ENCODE data around the gene ABLIM1. TPM values are rescaled to one million over a fixed set of nuclear protein-coding genes. Genes with fewer than 3 reads are reported as not detected.

ABLIM1 gene
- total and polyA plus RNA-seq, 2 of the 13 experiments (the other 11 are each of a cell fraction or from before 2014, with no cell fraction given): 59.4 to 92.7 TPM

- no peak for TF ChIP-seq CHD4 (IDR thresholded peaks at IDR 0.05; ENCODE audit: borderline replicate concordance, low read length)
- TF ChIP-seq ZNF496 (CRISPR knock-in tag; IDR thresholded peaks at IDR 0.05; ENCODE audit: insufficient replicate concordance): no peak
- no peak; the same call in 1 of the 2 replicates for TF ChIP-seq ATF7-NPFF (CRISPR knock-in tag; IDR thresholded peaks at IDR 0.05; ENCODE audit: low read depth)
- no peak for TF ChIP-seq MLLT10 (CRISPR knock-in tag; IDR thresholded peaks at IDR 0.05)
- TF ChIP-seq, protein P1, sequence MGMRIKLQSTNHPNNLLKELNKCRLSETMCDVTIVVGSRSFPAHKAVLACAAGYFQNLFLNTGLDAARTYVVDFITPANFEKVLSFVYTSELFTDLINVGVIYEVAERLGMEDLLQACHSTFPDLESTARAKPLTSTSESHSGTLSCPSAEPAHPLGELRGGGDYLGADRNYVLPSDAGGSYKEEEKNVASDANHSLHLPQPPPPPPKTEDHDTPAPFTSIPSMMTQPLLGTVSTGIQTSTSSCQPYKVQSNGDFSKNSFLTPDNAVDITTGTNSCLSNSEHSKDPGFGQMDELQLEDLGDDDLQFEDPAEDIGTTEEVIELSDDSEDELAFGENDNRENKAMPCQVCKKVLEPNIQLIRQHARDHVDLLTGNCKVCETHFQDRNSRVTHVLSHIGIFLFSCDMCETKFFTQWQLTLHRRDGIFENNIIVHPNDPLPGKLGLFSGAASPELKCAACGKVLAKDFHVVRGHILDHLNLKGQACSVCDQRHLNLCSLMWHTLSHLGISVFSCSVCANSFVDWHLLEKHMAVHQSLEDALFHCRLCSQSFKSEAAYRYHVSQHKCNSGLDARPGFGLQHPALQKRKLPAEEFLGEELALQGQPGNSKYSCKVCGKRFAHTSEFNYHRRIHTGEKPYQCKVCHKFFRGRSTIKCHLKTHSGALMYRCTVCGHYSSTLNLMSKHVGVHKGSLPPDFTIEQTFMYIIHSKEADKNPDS (CRISPR knock-in tag; IDR thresholded peaks at IDR 0.05): 0 out of 2 replicates have a peak, but pooled peaks have one; percentile 78
- peak; percentile 84; the same call in 1 of the 2 replicates for TF ChIP-seq ZNF292 (CRISPR knock-in tag; IDR thresholded peaks at IDR 0.05; ENCODE audit: borderline replicate concordance, low read depth)
- no peak for TF ChIP-seq GPN1 (CRISPR knock-in tag; IDR thresholded peaks at IDR 0.05; ENCODE audit: borderline replicate concordance)
- peak; percentile 94 for TF ChIP-seq NFKB2 (CRISPR knock-in tag; IDR thresholded peaks at IDR 0.05; ENCODE audit: borderline replicate concordance)
- peak; percentile 80 for TF ChIP-seq ZNF547 (CRISPR knock-in tag; IDR thresholded peaks at IDR 0.05)
- peak; percentile 45 to 51; a peak in 2 of 4 replicates for TF ChIP-seq NR2F1 (CRISPR knock-in tag; IDR thresholded peaks at IDR 0.05)
- 0 out of 2 replicates have a peak, but pooled peaks have one; percentile 66 for TF ChIP-seq JUN (CRISPR knock-in tag; IDR thresholded peaks at IDR 0.05)
- peak; percentile 59 for TF ChIP-seq ZMYM2 (CRISPR knock-in tag; IDR thresholded peaks at IDR 0.05)
- TF ChIP-seq ZNF24 (IDR thresholded peaks at IDR 0.05): no peak
- TF ChIP-seq ZNF296 (CRISPR knock-in tag; conservative IDR thresholded peaks at IDR 0.05): no peak
- no peak for TF ChIP-seq SCMH1 (CRISPR knock-in tag; IDR thresholded peaks at IDR 0.05; ENCODE audit: borderline replicate concordance)
- TF ChIP-seq RXRA (CRISPR knock-in tag; IDR thresholded peaks at IDR 0.05): peak; percentile 82
- 0 out of 2 replicates have a peak, but pooled peaks have one; percentile 41 for TF ChIP-seq NCOA5 (CRISPR knock-in tag; IDR thresholded peaks at IDR 0.05)
- peak; percentile 31; the same call in 1 of the 2 replicates for TF ChIP-seq E2F2 (CRISPR knock-in tag; IDR thresholded peaks at IDR 0.05; ENCODE audit: borderline replicate concordance)
- no peak for TF ChIP-seq ZNF570 (CRISPR knock-in tag; IDR thresholded peaks at IDR 0.05; ENCODE audit: borderline replicate concordance)
- TF ChIP-seq ZNF615 (CRISPR knock-in tag; IDR thresholded peaks at IDR 0.05; ENCODE audit: borderline replicate concordance): no peak; the same call in 1 of the 2 replicates
- TF ChIP-seq ZNF777 (CRISPR knock-in tag; IDR thresholded peaks at IDR 0.05): no peak
- TF ChIP-seq HNRNPL (IDR thresholded peaks at IDR 0.05; ENCODE audit: low read depth, low read length): no peak
Measured at GRCh38 chr10:114526504-114527238, 131.4 kb downstream of the ABLIM1 start (continued).

Data from HepG2 (cell line).